ENCODE data around the gene ENTPD3.

The ENTPD3 gene

DNA sequence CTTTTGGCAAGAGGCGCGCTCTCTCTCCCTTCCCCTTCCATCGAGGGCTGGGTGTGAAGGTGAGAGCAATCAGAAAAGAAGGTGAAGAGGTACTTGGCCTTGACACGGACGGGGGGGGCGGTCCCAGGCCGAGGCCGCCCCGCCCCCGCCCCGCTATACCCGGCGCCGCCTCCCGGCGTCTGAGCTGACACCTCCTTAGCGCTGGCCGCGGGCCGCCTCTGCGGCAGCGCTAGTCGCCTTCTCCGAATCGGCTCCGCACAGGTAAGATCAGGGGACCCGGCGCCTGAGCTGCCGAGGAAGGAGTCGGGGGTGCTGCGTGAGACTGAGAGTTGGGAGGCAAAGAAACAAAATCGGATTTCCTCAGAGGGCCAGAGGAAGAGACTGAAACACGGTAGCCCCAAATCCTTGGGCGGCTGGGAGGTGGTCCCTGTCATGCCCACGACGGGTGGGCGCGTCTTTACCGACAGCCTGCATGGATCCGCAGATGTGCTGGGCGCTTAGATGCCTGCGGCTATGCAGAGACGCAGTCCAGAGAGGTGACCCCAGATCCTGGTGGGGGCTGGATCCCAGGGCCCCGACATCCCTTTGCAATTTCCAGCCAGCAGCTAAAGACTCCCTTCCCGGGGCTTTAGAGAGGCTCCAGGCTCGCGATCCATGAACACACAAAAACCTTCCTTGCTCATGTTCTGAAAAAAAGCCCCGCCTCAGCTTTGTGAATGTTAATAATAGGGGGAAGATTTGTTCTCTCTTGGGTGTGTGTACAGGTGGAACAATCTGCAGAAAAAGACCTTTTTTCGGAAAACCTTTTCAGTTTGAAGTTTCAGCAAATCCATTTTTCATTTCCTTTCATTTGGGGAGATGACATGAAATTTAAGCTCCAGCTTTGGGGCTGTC is at the start of gene ENTPD3:
TSS of gene ENTPD3 (plus strand) at position 184 of the 894 bp plus-strand sequence. CDS start 874 bp downstream, outside the sequence.
- peak; percentile 13 for DNase-seq (ENCODE audit: low read depth)

GRCh38 chr3:40339871-40340270 is 47.1 kb upstream of the ENTPD3 start:
- no peak for DNase-seq (ENCODE audit: low read depth)

GRCh38 chr3:40340541-40341170 is 46.3 kb upstream of the ENTPD3 start:
- no peak for DNase-seq (ENCODE audit: low read depth)

DNA sequence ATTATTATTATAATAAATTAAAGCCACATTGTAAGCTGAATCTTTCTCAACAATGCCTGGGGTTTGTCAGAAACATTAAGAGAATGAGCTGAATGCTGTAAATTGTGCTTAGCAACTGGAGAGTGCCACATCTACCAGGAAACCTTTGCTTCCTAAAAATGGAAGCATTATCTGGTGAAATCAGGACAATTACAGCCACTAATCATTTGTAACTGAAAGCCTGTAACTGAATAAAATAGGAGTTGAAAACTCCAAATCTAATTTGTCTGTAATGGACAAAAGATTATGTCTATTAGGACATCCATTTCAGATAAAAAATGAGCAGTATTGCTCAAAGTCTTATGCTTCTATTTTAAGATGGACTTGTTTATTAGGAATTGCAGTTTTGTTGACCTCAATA is 45.3 kb upstream of the ENTPD3 start:
- DNase-seq (ENCODE audit: low read depth): no peak

GRCh38 chr3:40350529-40350928 is 36.5 kb upstream of the ENTPD3 start:
- no peak for DNase-seq (ENCODE audit: low read depth)

DNA sequence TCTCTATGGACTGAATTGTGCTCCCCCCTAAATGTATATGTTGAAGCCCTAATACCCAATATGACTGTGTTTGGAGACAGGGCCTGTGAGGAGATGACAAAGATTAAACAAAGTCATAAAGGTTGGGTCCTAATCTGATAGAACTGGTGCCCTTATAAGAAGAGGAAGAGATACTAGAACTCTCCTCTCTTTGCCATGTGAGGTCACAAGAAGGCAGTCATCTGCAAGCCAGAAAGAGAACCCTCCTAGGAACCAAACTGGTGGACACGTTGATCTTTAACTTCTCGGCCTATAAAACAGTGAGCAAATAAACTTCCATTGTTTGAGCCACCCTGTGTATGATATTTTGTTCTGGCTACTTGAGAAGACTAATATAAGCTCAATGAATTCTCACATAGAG is 31.6 kb upstream of the ENTPD3 start:
- DNase-seq (ENCODE audit: low read depth): no peak

- no peak for DNase-seq (ENCODE audit: low read depth)
Measured at GRCh38 chr3:40358454-40358853, 28.5 kb upstream of the ENTPD3 start.

DNA sequence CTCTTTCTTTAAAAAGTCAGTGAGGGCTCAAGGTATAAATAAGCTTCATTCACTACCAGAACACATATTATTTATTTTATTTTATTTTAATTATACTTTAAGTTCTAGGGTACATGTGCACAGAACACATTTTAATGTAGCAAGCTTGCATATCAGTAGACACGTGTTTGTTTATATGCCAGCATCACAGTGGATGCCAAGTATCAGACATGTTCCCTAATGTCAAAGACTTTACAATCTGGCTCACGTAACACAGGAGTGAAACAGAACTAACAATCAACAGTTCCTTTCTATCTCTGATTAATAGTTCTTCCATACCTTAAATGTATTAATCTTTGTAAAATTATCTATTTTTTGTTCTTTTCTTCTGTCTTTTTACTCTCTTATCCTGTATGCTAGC is 23.3 kb upstream of the ENTPD3 start:
- DNase-seq (ENCODE audit: low read depth): no peak

- no peak for DNase-seq (ENCODE audit: low read depth)
Measured at GRCh38 chr3:40366203-40367162, 20.5 kb upstream of the ENTPD3 start.

GRCh38 chr3:40369716-40370115 is 17.3 kb upstream of the ENTPD3 start:
- DNase-seq (ENCODE audit: low read depth): no peak

DNA sequence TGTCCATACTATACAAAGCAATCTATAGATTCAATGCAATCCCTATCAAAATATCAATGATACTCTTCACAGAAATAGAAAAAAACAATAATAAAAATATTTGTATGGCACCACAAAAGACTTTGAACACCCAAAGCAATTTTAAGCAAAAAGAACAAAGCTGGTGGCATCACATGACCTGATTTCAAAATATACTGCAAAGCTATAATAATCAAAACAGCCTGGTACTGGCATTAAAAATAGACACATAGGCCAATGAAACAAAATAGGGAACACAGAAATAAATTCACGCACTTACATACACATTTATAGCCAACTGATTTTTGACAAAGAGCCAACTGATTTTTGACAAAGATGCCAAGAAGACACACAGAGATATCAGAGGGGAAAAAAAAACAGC is 9.2 kb upstream of the ENTPD3 start:
- DNase-seq (ENCODE audit: low read depth): no peak

GRCh38 chr3:40379674-40380306 is 7.2 kb upstream of the ENTPD3 start:
- no peak for DNase-seq (ENCODE audit: low read depth)

DNA sequence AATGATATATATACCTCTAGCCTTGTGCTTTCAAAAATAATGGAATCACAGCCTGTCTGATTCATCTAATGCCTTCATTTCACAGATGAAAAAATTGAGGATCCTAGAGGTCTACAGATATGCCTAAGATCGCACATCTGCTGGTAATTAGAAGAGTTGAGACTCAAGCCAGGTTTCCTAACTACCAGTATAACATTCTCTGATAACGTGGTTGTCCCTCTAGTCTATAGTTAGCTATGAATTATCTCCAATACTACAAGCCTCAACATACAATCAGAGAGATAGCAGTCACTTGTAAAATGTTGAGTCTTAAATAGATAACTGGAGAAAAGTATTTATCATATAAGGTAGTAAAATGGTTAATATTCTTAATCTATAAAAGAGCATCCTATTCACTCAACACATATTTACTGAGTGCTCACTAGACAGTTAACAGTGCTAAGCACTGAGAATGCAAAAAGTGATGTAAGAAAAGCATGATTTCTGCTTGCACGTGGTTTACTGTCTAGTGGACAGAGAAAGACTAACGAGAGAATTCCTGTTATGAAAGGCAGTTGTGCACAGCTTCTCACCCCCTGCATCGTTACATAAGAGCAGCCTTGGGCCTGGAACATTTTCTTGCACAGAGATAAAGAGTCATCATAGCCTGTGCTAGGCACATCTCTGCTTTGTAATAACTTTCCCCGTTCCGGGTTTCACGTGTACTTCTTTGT is 4.9 kb upstream of the ENTPD3 start:
- DNase-seq (ENCODE audit: low read depth): no peak

- DNase-seq (ENCODE audit: low read depth): no peak
Measured at GRCh38 chr3:40382617-40382979, 4.4 kb upstream of the ENTPD3 start.

- no peak for DNase-seq (ENCODE audit: low read depth)
Measured at GRCh38 chr3:40386213-40386612, 771 bp upstream of the ENTPD3 start.

- no peak for DNase-seq (ENCODE audit: low read depth)
Measured at GRCh38 chr3:40387895-40388254, 891 bp downstream of the ENTPD3 start.

DNA sequence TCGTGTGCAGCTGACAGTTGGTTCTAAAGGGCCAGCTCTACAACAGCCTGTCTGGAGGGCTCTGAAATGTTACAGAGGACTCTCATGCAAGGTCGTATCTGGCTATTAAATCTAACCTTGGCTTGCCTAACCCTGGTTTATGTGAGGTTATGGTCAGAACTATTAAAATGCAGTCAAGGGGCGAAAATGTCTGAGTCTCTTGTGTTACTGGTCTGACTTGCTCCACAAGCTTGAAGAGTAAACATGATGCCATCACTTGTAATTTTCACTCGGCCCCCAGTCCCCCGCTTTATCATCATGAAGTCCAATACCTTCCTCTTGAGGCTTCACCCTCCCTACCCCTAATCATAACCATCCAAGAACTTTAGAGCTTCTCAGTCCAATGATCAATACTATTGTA is 9.4 kb downstream of the ENTPD3 start:
- no peak for DNase-seq (ENCODE audit: low read depth)

GRCh38 chr3:40397129-40397528 is 10.1 kb downstream of the ENTPD3 start:
- DNase-seq (ENCODE audit: low read depth): no peak

DNA sequence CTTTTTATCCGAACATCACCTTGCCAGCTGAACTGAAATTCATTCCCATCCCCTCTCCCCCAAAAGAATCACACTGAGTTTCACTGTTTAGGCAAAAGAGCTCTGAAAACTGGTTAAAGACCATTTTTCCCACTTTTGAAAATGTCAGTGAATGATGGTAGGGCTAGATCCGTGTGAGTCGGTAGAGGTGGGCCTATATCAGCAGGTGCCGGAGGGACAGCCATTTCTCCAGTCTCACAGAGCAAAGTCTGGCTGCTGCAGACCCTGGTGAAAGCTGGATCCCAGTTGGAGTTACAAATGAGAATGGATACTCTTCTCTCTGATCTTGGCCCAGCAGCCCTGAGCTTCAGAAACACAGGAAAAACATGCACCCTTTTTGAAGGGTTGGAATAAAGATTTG is 10.9 kb downstream of the ENTPD3 start:
- DNase-seq (ENCODE audit: low read depth): no peak

DNA sequence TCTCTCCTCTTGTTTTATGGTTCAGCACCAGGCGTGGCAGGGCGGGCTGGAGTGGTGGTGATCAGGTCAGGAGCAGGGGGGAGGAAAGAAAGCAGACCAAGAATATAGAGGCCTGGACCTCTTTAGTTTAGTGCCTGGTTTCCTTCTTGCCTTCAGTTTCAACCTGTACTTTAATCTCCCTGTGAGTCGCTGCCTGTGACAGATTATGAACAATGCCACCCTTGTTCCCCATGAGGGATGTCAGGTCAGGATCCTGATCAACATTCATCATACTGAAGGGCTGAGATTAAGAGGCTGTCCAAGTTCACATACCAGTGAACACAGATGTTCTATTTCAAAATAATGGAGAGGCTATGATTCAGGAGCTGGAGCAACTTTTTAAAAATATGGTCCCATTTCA is 11.4 kb downstream of the ENTPD3 start:
- DNase-seq (ENCODE audit: low read depth): no peak

DNA sequence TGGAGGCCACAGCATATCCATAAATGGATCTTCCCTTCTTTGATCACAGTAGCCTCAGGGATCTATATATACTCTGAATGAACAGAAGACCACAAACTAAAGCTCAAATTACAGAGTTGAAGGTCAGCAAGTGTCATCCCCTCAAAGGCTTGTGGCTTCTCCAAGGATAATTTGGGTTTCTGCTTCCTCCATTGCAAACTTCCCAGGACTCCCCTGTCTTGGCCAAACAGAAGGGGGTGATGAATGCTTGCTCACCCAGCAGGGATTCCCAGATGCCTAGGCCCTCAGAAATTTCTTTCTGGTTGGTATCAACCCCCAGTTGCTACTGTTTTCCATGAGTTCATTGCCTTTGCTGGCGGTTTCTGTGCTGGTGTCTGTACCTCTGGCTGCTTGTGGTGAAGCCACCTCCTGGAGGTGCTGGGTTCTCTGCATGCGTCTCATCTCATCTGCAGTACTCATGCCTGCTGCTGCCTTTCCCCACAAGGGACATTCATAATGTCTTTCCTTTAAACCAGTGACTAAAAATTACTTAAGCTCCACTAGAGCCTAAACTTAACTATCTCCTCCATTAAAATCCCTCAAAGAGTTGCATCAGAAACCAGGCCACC is 17.7 kb downstream of the ENTPD3 start:
- no peak for DNase-seq (ENCODE audit: low read depth)
